Fibroblast of the conjunctiva (primary cell): ENCODE data around the gene GBP2.
"Not testable (repeated sequence)": the region's sequence is repeated elsewhere in the genome, so short reads cannot be mapped to it uniquely, and the experiment has no call there.

Experiments used
- DNase-seq: peaks from one replicate; pipeline ENCODE4 v3.0.0-alpha.2; 2010; ENCODE audit warnings: low read depth

The GBP2 gene

DNA sequence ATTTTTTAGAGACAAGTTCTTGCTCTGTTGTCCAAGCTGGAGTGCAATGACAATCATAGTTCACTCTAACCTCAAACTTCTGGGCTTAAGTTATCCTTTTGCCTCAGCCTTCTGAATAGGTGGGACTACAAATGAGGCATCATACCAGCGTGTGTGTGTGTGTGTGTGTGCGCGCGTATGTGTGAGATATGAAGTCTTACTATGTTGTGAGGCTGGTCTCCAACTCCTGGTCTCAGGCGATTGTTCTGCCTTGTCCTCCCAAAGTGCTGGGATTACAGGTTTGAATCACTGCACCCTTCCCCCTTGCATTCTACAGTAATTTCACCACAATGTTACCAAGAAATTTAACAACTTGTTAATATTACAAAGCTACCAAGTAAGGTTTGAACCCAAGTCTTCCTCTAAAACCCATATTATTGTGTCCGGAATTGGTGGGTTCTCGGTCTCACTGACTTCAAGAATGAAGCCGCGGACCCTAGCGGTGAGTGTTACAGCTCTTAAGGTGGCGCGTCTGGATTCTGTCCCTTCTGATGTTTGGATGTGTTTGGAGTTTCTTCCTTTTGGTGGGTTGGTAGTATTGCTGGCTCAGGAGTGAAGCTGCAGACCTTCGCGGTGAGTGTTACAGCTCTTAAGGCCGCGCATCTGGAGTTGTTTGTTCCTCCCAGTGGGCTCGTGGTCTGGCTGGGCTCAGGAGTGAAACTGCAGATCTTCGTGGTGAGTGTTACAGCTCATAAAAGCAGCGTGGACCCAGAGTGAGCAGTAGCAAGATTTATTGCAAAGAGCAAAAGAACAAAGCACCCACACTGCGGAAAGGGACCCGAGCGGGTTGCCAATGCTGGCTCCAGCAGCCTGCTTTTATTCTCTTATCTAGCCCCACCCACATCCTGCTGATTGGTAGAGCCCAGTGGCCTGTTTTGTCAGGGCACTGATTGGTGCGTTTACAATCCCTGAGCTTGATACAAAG, 970 bp upstream of the GBP2 start:
- not testable (repeated sequence) for DNase-seq

GRCh38 chr1:89125240-89125912, 538 bp downstream of the GBP2 start:
- no peak for DNase-seq

DNA sequence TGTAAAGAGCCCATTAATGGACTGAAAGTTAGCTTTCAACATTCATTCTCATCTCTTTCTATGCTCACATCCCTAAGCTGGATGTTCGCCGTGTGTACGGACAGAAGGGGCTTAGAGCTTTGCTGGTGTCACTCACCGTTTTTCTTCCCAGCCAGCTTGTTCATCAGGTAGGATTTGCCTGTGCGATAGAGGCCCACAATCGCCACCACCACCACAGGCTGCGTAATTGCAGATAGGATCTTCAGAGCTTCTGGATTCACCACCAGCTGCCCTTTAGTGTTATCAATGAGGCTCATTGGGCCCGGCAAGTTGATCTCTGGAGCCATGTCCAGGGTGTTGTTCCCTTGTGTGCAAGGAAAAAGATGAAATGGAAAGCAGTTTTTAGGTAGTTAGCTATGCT, 4.3 kb downstream of the GBP2 start:
- DNase-seq: no peak

DNA sequence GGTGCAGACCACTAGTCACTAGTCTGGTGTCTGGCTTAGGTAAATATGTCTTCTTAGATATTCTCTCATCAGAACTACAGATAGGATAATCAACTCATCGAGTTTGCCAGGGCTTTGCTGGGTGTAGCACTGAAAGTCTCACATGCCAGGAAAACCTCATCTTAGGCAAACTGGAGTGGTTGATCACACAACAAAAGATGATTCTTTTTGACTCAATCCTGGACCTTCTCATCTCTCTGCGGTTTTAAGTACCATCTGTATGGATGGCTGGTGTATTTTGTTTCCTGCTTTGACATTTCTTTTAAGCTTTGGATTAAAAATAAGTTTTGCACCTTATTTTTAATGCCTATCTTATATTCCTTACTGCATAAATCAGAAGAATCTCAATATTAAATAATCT, 11.3 kb downstream of the GBP2 start:
- DNase-seq: no peak

- DNase-seq: no peak
Measured at GRCh38 chr1:89112871-89113613, 12.9 kb downstream of the GBP2 start.

- no peak for DNase-seq
Measured at GRCh38 chr1:89104687-89105086, 21.2 kb downstream of the GBP2 start.

DNA sequence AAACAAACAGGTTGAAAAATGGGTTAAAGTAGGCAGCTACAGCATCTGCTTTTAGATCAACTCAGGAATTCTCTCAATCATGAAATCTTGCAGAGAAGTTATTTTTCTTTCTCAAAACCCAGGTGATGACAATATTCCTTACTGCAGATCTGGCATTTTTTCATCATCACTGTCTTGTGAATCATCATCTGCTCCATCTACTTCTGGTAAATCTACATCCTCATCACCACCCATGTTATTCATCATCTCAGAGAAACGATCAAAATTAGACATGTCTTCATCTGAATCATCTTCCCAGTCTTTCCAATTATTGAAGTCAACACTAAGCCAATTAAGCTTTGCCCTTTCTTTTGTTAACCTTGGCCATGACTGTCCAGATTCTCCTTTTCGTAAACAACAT, 21.8 kb downstream of the GBP2 start:
- no peak for DNase-seq

DNA sequence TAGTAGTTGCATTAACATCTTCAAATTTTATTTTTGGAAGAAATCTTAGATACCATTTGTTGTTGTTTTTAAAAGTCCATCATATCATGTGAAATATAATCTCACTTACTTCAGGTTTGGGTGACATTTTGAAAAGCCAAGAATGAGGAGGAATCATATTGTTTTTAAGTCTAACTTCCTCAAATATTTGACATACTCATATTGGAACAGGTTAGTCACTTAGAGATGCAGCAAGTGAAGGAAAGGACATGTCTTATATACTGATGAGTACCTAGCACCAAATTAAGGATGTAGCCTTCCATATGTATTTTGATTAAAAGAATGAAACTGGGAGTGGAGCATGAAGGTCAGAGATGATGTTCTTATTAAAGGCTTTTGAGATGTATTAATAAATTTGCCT, 23.9 kb downstream of the GBP2 start:
- no peak for DNase-seq

GRCh38 chr1:89100412-89100811, 25.5 kb downstream of the GBP2 start:
- DNase-seq: no peak

DNA sequence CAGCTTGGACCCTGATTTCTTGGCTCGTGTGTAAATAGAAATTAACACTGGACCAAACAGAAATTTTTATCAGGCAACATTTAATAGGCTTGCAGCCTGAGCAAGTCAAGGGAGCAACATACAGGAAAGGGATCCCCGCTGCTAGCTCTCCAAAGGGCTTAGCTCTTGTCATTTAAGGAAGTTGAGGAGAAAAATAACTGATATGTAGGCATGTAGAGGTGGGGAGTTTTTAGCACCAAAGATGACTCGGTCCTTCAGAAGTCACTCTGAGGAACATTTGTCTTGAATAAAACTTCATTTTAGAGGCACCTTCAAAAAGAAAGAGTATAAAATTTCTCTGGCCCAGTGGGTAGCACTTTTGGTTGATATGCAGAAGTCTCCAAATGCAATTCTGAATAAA, 27.1 kb downstream of the GBP2 start:
- DNase-seq: no peak

DNA sequence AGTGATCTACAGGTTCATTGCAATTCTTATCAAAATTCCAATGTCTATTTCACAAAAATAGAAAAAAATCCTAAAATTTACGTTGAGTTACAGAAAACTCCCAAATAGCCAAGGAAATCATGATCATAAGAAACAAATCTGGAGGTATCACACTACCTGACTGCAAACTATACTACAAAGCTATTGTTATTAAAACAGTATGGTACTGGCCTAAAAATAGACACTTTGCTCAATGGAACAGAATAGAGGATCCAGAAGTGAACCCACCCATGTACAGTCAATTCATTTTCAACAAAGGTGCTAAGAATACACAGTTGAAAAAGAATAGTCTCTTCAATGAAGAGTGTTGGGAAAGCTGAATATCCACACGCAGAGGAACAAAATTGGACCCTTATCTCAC, 30.2 kb downstream of the GBP2 start:
- DNase-seq: no peak

DNA sequence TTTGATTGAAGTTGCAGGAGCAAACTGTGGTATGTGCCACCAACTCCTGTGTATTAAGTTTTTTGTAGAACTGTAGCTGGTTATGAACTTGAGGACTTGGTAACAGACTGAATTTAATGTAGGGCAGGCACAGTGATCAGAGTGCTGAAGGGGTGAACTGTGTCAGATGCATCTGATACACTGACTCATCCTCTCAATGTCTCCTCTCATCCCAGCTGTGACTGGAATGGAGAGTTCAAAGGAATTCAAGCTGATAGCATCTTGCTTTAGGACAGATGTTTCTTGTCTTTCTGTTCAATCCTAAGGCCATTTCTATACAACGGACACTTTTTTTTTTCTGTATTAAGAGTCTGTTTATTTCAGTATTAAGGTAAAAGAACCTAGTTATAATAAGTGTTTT, 36.0 kb downstream of the GBP2 start:
- DNase-seq: no peak

GRCh38 chr1:89088572-89088971, 37.3 kb downstream of the GBP2 start:
- DNase-seq: no peak

DNA sequence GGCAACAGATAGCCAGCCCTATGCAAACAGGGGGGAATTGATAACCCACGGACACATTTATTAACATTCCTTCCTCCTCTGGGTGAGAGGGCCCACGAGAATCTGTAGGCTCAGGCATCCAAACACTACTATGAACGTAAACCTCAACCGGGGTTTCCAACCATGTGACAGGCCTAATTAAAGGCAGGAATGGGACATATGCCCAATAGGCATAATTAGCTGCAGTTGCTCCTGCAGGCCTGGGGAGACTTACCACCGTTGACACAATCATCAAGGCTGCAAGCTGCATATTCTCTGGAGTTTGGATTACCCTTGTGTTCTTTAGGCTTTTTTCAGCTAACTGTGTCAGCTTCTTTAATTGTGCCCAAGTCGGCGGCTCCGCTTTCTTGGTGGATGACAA, 38.7 kb downstream of the GBP2 start:
- no peak for DNase-seq

DNA sequence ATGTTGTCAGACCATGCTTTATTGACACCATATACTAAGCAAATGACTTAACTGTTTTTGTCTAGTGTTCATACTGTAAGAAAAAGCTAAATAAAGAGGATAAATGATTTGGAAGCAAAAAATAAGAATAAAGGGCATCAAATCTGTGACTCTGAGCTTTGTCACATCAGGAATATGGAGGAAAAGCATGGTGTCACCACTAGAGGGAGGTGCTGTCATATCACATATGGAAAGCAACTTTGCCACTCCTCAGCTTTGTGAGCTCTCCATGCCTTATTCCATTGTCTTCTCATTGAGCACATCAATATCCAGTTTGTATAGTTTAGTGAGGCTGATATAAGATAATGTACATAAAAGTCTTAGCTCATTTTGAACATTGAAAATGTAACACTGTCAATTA, 40.1 kb downstream of the GBP2 start:
- peak; percentile 43 for DNase-seq

DNA sequence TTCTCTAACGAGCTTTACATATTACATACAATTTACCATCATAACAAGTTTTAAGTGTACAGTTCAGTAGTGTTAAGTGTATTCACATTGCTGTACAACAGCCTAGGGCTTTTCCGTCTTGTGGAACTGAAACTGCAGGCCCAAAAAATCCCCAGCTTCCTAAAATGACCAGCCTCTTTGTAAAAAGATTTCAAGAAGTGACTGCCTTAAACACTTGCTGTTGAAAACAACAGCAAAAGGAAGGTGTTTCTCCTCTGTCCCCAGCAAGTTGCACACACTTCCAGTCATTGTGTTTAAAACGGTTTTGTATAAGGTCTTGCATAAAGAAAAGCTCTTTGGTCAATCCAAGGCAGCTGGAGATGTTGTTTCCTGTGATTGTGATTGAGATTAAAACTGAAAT, 44.9 kb downstream of the GBP2 start:
- DNase-seq: no peak

DNA sequence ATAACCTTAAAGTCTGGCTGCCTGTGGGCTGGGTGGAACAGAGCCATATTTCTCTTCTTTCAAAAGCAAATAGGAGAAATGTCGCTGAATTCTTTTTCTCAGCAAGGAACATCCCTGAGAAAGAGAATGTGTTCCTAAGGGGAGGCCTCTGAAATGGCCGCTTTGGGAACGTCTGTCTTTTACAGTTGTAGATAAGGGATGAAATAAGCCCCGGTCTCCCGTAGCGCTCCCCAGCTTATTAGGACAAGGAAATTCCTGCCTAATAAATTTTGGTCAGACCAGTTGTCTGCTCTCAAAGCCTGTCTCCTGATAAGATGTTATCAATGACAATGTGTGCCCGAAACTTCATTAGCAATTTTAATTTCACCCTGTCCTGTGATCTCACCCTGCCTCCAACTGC, 45.8 kb downstream of the GBP2 start:
- DNase-seq: not testable (repeated sequence)

GRCh38 chr1:89072466-89073065, 53.3 kb downstream of the GBP2 start:
- DNase-seq: not testable (repeated sequence)

DNA sequence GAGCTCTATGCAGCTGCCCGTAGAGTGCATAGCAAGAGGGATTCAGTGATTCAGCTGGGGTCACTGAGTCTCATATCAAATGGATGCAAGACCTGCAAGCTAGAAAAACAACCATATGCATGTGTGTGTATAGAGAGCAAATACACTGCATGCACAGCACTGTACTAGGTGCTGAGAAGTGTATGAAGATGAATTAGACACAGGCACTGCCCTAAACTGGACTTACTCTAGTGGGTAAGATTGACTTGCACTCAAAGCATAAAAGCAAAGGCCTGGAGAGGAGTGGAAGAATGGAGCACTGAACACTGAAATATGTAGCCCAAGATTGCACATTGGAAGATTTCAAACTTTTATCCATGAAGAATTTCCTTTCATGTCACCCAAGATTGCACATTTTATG, 55.4 kb downstream of the GBP2 start:
- no peak for DNase-seq

DNA sequence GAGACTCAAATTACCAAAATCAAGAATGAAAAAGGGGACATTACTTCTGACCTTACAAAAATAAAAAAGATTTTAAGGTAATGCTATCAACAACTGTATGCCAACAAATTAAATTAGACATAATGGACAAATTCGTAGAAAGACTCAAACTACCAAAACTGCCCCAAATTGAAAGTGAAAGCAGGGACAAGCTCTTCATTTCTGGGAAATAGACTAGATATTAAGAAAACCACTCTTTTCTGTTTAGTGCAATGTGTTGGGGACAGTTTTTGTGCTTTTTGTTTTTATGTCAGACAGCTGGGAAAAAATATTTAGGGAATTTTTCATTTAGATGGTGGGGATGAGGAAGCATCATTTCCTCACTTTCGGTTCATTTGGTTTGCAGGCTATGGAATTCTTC, 56.0 kb downstream of the GBP2 start:
- DNase-seq: no peak

DNA sequence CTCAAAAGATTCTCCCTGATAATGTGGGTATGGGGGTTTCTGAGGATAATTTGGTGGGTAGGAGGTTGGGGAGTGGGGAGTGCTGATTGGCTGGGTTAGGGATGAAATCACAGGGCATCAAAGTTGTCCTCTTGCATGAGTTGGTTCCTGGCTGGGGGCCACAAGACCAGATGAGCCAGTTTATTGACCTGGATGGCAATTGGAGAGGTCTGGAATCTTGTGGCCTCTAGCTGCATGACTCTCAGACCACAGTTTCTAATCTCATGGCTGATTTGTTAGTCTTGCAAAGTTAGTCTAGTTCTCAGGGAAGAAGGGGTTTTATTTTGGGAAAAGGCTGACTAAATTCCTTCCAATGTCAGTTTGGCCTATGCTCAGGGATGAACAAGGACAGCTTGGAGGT, 57.6 kb downstream of the GBP2 start:
- no peak for DNase-seq
